Activated T-cell treated with anti-CD3 and anti-CD28 coated beads, Interleukin-2, amount 50 U/mL, for 72 hours (primary cell): ENCODE results near the gene CTTNBP2. TPM values are rescaled to one million over a fixed set of nuclear protein-coding genes. Genes with fewer than 3 reads are reported as not detected.

Experiments
- ATAC-seq, 2 donors: fragments of 150-1000 bp; cut with Tn5 transposase; replicated peaks in 1 of 2; 2 replicates each; pipeline ENCODE4 v1.10.0; 2021; ENCODE audit warnings: moderate library complexity in 2 of 2, mild to moderate bottlenecking in 1 of 2
- DNase-seq, 2 donors: peaks; one replicate each; pipeline ENCODE4 v3.0.0; 2021 to 2022; ENCODE audit warnings: mixed read lengths in 1 of 2
- H3K27ac Mint-ChIP-seq: one replicate; pipeline ENCODE4 v1.8.0; 2022; ENCODE audit warnings: mild to moderate bottlenecking, moderate library complexity, mixed read lengths
- H3K27me3 Mint-ChIP-seq: one replicate; pipeline ENCODE4 v1.8.0; 2022; ENCODE audit warnings: low read depth, mixed read lengths
- H3K36me3 Mint-ChIP-seq, 2 donors: one replicate each; pipeline ENCODE4 v1.8.0; 2022; ENCODE audit warnings: mixed read lengths in 2 of 2, mild to moderate bottlenecking in 1 of 2; ENCODE audit not compliant: insufficient read depth in 2 of 2
- H3K4me1 Mint-ChIP-seq: one replicate; pipeline ENCODE4 v1.8.0; 2022; ENCODE audit warnings: low read depth, mixed read lengths
- H3K4me3 Mint-ChIP-seq, 2 donors: one replicate each; pipeline ENCODE4 v1.8.0; 2022; ENCODE audit warnings: mild to moderate bottlenecking in 2 of 2, mixed read lengths in 2 of 2, moderate library complexity in 2 of 2
- H3K9me3 Mint-ChIP-seq, 2 donors: one replicate each; pipeline ENCODE4 v1.8.0; 2022; ENCODE audit warnings: mixed read lengths in 2 of 2
- total RNA-seq, 2 donors: library from RNA; stranded (reverse); gene quantifications; one replicate each; pipeline ENCODE4 v1.2.3, GENCODE V29; 2022

CTTNBP2 gene
- total RNA-seq, 2 donors from 2014 or later = not detected

DNA sequence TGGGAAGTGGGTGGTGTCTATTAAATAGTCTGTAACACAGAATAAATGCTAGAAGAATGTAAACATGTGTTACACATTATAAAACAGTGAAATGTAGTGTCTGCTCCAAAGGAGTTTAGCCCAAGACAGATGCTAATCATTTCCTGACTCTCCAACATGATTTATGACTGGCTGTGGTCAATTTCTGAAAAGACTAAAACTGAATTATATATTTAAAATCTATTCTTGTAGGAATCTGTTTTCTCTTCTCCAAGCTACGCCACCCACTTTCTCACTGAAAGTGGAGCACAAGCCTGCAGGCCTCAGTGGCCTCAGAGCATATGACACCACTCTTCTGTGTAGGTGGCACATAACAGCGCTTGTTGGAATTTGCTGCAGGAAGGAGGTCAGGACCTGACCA is 44.4 kb downstream of the CTTNBP2 start:
- ATAC-seq = no peak
- Mint-ChIP-seq H3K4me3 (no peak overlapping the region), H3K9me3 (peaks cover 0 to 9% of the 10 kb centered on the region in 2 donors), H3K4me1 (no peaks in the 10 kb centered on the region), H3K27me3 (no peaks in the 10 kb centered on the region), H3K27ac (no peak overlapping the region), H3K36me3 (no peaks in the 10 kb centered on the region)
- DNase-seq = no peak

DNA sequence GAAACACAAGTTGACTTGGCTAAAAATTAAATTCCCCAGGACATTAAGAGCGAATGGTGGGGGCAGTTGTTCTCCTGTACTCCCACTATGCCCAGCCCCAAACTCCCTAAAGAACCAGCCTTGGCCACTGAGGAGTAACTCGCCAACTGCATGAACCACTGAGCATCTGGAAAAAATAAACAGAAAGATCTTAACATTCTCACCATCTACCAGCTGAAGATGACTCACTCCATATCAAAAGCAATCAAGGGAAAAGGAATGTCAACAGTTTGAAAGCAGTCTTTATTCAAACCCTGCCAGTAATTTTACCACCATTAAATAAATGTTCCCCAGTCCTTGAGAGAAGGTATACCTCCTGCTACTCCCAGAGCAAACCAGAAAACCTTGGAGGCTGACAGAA is 45.4 kb downstream of the CTTNBP2 start:
- Mint-ChIP-seq H3K9me3 (peaks cover 0 to 4% of the 10 kb centered on the region in 2 donors), H3K27ac (no peak overlapping the region), H3K4me1 (no peaks in the 10 kb centered on the region), H3K36me3 (no peaks in the 10 kb centered on the region), H3K4me3 (no peak overlapping the region), H3K27me3 (no peaks in the 10 kb centered on the region)
- DNase-seq (no peak), ATAC-seq (no peak)

DNA sequence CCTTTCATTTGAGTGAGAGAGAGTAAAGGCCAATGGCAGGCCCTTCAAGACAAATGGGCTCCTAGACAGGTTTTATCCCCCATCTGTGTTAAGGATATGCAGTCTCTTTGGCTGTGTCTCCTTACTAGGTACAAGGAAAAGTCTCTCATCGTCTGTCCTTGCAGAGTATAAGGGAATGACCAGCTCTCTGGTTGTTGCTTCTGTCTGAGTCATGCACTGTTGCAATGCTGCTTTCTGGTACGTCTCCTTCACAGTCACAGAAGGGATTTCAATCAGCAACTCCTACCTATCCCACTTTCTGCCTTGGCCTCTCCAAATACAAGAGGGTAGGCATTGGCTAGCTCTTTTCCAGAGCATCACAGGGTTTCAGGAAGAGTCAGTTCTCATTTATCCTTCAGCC is 48.1 kb downstream of the CTTNBP2 start:
- ATAC-seq (no peak), DNase-seq (no peak)
- peaks cover 0 to 2% of the 10 kb centered on the region in 2 donors for H3K9me3 Mint-ChIP-seq
- H3K27ac Mint-ChIP-seq = no peak overlapping the region
- H3K27me3 Mint-ChIP-seq = no peaks in the 10 kb centered on the region
- H3K36me3 Mint-ChIP-seq = no peaks in the 10 kb centered on the region
- H3K4me1 Mint-ChIP-seq = no peaks in the 10 kb centered on the region
- H3K4me3 Mint-ChIP-seq = no peak overlapping the region

GRCh38 chr7:117824592-117824991 is 48.6 kb downstream of the CTTNBP2 start:
- DNase-seq (no peak), ATAC-seq (no peak)
- no peaks in the 10 kb centered on the region for H3K36me3 Mint-ChIP-seq
- H3K4me1 Mint-ChIP-seq = no peaks in the 10 kb centered on the region
- peaks cover 0 to 2% of the 10 kb centered on the region in 2 donors for H3K9me3 Mint-ChIP-seq
- no peaks in the 10 kb centered on the region for H3K27me3 Mint-ChIP-seq
- no peak overlapping the region for H3K27ac Mint-ChIP-seq
- H3K4me3 Mint-ChIP-seq = no peak overlapping the region

GRCh38 chr7:117819558-117819957 is 53.7 kb downstream of the CTTNBP2 start:
- H3K27ac Mint-ChIP-seq = no peak overlapping the region
- no peaks in the 10 kb centered on the region for H3K27me3 Mint-ChIP-seq
- H3K4me1 Mint-ChIP-seq = no peaks in the 10 kb centered on the region
- H3K4me3 Mint-ChIP-seq = no peak overlapping the region
- peaks cover 0 to under 1% of the 10 kb centered on the region in 2 donors for H3K9me3 Mint-ChIP-seq
- H3K36me3 Mint-ChIP-seq = no peaks in the 10 kb centered on the region
- no peak for DNase-seq
- ATAC-seq = no peak

GRCh38 chr7:117818232-117818631 is 55.0 kb downstream of the CTTNBP2 start:
- DNase-seq = no peak
- Mint-ChIP-seq H3K36me3 (no peaks in the 10 kb centered on the region), H3K27me3 (no peaks in the 10 kb centered on the region), H3K9me3 (no peaks in the 10 kb centered on the region), H3K4me1 (no peaks in the 10 kb centered on the region), H3K4me3 (no peak overlapping the region), H3K27ac (no peak overlapping the region)
- no peak for ATAC-seq

DNA sequence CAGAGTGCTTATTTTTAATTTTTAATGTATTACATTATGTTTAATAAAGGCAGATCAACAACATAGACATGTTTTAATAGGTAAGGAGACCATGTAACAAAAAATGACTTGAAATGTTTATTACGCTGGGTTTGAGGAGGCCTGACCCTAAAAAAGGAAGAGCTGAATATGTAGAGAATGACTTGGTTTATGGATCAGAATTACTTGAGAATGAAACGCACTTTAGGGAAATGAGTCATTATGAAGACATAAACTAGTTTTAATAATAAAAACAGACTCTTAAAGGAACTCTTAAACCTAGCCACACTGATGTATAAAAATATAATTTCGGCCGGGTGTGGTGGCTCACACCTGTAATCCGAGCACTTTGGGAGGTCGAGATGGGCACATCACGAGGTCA is 56.5 kb downstream of the CTTNBP2 start:
- ATAC-seq (no peak), DNase-seq (no peak)
- H3K4me1 Mint-ChIP-seq = no peaks in the 10 kb centered on the region
- H3K36me3 Mint-ChIP-seq = no peaks in the 10 kb centered on the region
- no peaks in the 10 kb centered on the region for H3K27me3 Mint-ChIP-seq
- H3K27ac Mint-ChIP-seq = no peak overlapping the region
- no peak overlapping the region for H3K4me3 Mint-ChIP-seq
- no peaks in the 10 kb centered on the region for H3K9me3 Mint-ChIP-seq

DNA sequence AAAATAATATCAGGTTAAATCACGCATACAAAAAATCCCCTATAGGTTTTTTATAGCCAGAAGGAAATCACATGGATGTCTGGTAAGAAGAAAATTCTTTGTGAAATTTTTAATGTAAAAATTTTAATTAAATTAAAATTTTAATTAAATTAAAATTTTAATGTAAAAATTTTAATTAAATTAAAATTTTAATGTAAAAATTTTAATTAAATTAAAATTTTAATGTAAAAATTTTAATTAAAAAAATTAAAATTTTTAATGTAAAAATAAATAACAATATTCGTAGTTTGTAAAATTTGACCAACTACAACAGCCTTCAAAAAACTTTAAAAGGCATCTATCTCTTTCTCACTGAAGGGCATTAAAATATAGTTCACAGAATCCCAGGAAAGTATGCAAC is 61.5 kb downstream of the CTTNBP2 start:
- Mint-ChIP-seq H3K4me3 (no peak overlapping the region), H3K36me3 (no peaks in the 10 kb centered on the region), H3K4me1 (no peaks in the 10 kb centered on the region), H3K27ac (no peak overlapping the region), H3K27me3 (no peaks in the 10 kb centered on the region), H3K9me3 (no peaks in the 10 kb centered on the region)
- no peak for ATAC-seq
- no peak for DNase-seq

DNA sequence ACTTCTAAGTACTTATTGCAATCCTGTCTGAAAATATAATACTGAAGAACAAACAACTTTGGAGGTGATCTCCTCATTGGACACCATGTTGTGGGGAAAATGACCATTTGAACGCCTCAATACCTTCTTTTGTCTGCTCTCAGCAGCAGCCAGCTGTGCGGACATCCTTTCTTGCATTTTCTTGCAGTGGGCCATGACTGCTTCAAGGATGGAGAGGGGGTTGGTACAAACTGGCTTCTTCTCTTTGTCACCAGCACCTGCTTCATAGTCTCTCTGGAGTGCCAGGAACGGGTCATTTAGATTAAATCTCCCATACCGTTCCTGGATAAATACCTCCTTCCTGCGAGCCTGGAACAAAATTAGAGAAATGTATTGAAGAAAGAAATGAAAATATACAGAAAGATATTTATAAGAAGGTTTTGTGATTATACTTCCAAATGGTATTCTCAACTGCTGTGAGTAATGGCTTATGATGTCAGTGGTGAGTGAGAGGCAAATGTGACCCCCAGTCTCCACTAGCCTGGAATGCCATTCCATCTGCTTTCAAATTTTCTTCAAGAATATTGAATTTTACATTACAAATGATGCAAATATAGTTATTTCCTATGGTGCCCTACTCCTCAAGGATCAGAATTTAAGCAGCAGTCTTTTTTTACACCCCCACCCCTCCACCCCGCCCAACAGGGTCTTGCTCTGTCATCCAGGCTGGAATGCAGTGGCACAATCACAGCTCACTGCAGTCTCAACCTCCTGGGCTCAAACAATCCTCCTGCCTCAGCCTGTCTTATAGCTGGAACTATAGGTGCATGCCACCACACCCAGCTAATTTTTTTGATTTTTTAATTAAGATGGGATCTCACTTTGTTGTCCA is 62.4 kb downstream of the CTTNBP2 start:
- Mint-ChIP-seq H3K4me3 (no peak overlapping the region), H3K4me1 (no peaks in the 10 kb centered on the region), H3K36me3 (no peaks in the 10 kb centered on the region), H3K9me3 (no peaks in the 10 kb centered on the region), H3K27me3 (no peaks in the 10 kb centered on the region), H3K27ac (no peak overlapping the region)
- ATAC-seq = no peak
- no peak for DNase-seq

- Mint-ChIP-seq H3K9me3 (no peaks in the 10 kb centered on the region), H3K4me3 (no peak overlapping the region), H3K27me3 (no peaks in the 10 kb centered on the region), H3K4me1 (no peaks in the 10 kb centered on the region), H3K27ac (no peak overlapping the region), H3K36me3 (no peaks in the 10 kb centered on the region)
- ATAC-seq (no peak), DNase-seq (no peak)
These were observed 63.3 kb downstream of the CTTNBP2 start for GRCh38 chr7:117809958-117810357.

- Mint-ChIP-seq H3K36me3 (no peaks in the 10 kb centered on the region), H3K4me3 (no peak overlapping the region), H3K4me1 (no peaks in the 10 kb centered on the region), H3K9me3 (no peaks in the 10 kb centered on the region), H3K27me3 (no peaks in the 10 kb centered on the region), H3K27ac (no peak overlapping the region)
- DNase-seq (no peak), ATAC-seq (no peak)
These were observed 64.1 kb downstream of the CTTNBP2 start for GRCh38 chr7:117808910-117809705.

DNA sequence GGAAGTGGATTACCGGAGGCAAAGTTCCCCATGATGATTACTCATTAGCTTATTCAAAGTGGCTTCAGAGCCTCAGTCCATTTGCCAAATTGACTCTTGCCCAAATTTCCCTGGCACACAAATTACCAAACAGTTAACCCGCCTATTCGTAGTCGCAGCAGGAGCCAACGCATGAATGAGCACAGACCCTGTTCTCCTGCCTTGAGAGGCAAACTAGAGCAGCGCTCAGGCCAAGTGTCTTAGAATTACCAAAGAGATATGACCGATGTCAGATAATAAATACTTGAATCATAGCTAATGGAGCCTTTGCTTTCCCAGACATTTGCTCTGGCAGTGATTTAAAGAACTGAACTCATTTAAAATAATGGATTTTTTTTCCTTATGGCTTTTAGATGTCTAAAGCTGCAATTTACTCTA is 64.9 kb downstream of the CTTNBP2 start:
- ATAC-seq = no peak
- Mint-ChIP-seq H3K27ac (no peak overlapping the region), H3K27me3 (no peaks in the 10 kb centered on the region), H3K4me1 (no peaks in the 10 kb centered on the region), H3K9me3 (no peaks in the 10 kb centered on the region), H3K4me3 (no peak overlapping the region), H3K36me3 (no peaks in the 10 kb centered on the region)
- DNase-seq = no peak

DNA sequence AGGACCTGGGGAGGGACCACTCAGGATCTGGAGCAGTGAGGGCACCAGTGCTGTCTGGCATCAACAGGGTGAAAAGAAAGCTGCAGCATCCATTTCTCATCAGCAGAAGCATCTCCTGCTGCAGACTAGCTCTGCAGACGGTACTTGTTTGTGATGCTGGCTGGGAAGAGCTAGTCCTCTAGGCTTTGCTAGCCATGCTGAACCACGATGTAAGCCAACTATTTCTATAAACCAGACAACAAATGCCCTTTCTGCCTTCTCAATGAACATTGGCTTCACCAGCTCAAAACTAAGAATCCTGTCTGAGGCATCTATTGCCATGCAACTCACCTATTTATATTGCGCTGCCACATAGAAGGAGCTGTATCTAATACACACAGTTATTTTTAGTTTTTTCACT is 65.6 kb downstream of the CTTNBP2 start:
- Mint-ChIP-seq H3K27me3 (no peaks in the 10 kb centered on the region), H3K36me3 (no peaks in the 10 kb centered on the region), H3K27ac (no peak overlapping the region), H3K9me3 (no peaks in the 10 kb centered on the region), H3K4me3 (no peak overlapping the region), H3K4me1 (no peaks in the 10 kb centered on the region)
- DNase-seq (no peak), ATAC-seq (no peak)
